Mucosa of descending colon (tissue), 3 donors: ENCODE results near the gene AFDN. TPM values are rescaled to one million over a fixed set of nuclear protein-coding genes. Genes with fewer than 3 reads are reported as not detected.

Experiments
- ATAC-seq: fragments of 200-7000 bp; cut with Tn5 transposase; one replicate; pipeline ENCODE4 v1.9.1; 2020; ENCODE audit warnings: mild to moderate bottlenecking, moderate library complexity
- DNase-seq, 3 donors: peaks; one replicate each; pipeline ENCODE4 v3.0.0-alpha.2; 2020
- H3K36me3 ChIP-seq: fragments of 200-600 bp; one replicate; pipeline ENCODE4 v1.8.0; 2021; ENCODE audit warnings: low read depth, mild to moderate bottlenecking
- H3K4me1 ChIP-seq: fragments of 200-600 bp; one replicate; pipeline ENCODE4 v1.8.0; 2021; ENCODE audit warnings: low read depth, mild to moderate bottlenecking
- H3K4me3 ChIP-seq: fragments of 200-600 bp; one replicate; pipeline ENCODE4 v1.8.0; 2021; ENCODE audit warnings: mild to moderate bottlenecking
- H3K9me3 ChIP-seq: fragments of 200-600 bp; one replicate; pipeline ENCODE4 v1.8.0; 2021; ENCODE audit warnings: mild to moderate bottlenecking
- intact Hi-C, 2 donors: fragments of 100-400 bp; cut with DNase I in 1 of 2; cut with micrococcal nuclease in 1 of 2; formaldehyde crosslinking; loops; one replicate each; pipeline versions ENCODE4 v1.11.0 to v1.11.1; 2022; cut with DNase I, micrococcal nuclease
- total RNA-seq, 3 donors: library from RNA; stranded (reverse); fragmentation: NEBNext Ultra II Directional in 2 of 3; extraction: Animal tissue kit (Norgen Biotek cat#: 25700) in 2 of 3; gene quantifications; one replicate each; pipeline versions ENCODE4 v1.2.1 to v1.2.4, GENCODE V29; 2021 to 2023
- TF ChIP-seq, protein P1 (sequence below): fragments of 200-600 bp; IDR thresholded peaks from one replicate; pipeline ENCODE4 v1.8.0; 2022; ENCODE audit warnings: antibody characterized with exemption, mild to moderate bottlenecking
- donor health status: DM: no; HTN: no; CAD: no; lungs with moderate emphysema.
- donor health status: DM: no; HTN: no; CAD: no.
- donor health status: DM: no; HTN: yes; CAD: no.

Gene AFDN
- total RNA-seq, 3 donors from 2014 or later: 168 to 231 (median 208) TPM

DNA sequence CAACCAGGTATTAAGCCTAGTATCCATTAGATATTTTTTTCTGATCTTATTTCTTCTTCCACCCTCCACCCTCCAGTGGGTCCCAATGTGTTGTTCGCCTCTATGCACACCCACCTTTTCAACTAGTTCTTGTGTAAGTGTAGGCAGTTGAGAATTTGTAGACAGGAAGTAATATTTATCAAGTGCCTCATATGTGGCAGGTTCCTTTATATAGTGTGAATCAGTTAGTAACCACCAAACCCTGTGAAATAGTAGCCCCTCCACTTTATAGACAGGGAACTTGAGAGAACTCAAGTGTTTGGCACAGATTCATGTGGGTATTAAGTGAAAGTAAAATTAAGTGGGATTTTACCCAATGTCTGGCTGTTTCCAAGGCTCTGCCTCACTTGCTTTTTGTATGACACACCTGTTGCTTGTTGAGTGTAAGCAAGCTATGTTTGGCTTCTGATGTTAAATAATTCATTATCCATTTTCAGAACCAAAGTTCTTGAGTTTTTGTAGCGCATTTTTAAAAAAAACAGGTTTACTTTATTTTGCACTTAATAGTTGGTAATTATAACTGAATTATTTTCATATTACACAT lies 24.8 kb downstream of the AFDN start:
- Histone ChIP-seq H3K4me1 (peaks cover 5% of the 10 kb centered on the region), H3K36me3 (no peaks in the 10 kb centered on the region), H3K9me3 (no peaks in the 10 kb centered on the region), H3K4me3 (no peak overlapping the region)
- DNase-seq: no peak
- no peak for ATAC-seq
- TF ChIP-seq, protein P1, sequence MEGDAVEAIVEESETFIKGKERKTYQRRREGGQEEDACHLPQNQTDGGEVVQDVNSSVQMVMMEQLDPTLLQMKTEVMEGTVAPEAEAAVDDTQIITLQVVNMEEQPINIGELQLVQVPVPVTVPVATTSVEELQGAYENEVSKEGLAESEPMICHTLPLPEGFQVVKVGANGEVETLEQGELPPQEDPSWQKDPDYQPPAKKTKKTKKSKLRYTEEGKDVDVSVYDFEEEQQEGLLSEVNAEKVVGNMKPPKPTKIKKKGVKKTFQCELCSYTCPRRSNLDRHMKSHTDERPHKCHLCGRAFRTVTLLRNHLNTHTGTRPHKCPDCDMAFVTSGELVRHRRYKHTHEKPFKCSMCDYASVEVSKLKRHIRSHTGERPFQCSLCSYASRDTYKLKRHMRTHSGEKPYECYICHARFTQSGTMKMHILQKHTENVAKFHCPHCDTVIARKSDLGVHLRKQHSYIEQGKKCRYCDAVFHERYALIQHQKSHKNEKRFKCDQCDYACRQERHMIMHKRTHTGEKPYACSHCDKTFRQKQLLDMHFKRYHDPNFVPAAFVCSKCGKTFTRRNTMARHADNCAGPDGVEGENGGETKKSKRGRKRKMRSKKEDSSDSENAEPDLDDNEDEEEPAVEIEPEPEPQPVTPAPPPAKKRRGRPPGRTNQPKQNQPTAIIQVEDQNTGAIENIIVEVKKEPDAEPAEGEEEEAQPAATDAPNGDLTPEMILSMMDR: no peak
- intact Hi-C loops: no loop called here

DNA sequence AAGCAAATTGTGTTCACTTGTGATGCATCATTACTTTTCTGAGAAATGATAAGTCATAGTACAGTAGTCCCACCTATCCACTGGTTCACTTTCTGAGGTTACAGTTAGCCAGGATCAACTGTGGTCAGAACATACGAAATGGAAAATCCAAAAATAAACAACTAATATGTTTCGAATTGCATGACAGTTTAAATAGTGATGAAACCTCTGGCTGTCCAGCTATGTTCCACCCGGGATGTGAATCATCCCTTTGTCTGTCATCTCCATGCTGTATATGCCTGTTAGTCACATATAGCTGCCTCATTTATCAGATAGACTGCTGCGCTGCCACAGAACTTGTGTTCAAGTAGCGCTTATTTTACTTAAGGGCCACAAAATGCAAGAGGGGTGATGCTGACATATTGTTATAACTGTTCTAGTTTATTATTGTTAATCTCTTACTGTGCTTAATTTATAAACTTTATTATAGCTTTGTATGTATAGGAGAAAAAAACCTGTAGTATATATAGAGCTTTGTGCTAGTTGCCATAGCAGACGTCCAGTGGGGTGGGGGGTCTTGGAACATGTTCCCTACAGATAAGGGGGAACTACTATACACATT lies 29.2 kb downstream of the AFDN start:
- H3K36me3 ChIP-seq: no peaks in the 10 kb centered on the region
- peaks cover 7% of the 10 kb centered on the region for H3K4me1 ChIP-seq
- H3K9me3 ChIP-seq: no peaks in the 10 kb centered on the region
- TF ChIP-seq, protein P1: no peak
- H3K4me3 ChIP-seq: no peak overlapping the region
- ATAC-seq: peak; percentile 68
- DNase-seq: no peak
- intact Hi-C loops: no loop called here

DNA sequence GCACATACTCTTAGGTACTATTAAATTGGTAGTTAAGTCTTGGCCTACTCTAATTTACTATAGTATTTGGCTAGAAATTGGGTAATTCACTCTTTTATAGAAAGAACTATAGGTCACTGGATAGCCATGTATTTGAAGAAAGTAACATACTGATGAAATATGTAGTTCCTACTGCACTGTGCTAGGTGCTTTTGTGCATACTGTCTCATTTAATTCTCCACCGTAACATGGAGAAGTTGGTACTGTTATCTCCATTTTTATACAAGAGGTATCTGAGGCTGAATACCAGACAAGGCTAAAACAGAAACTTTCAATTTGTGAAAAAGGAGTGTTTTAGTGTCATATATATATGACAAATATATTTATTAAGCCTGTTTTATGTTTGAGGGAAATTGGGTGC lies 29.8 kb downstream of the AFDN start:
- H3K36me3 ChIP-seq: no peaks in the 10 kb centered on the region
- no peak for ATAC-seq
- TF ChIP-seq, protein P1: no peak
- intact Hi-C loops: no loop called here
- H3K4me3 ChIP-seq: no peak overlapping the region
- peaks cover 7% of the 10 kb centered on the region for H3K4me1 ChIP-seq
- H3K9me3 ChIP-seq: no peaks in the 10 kb centered on the region
- DNase-seq: no peak

DNA sequence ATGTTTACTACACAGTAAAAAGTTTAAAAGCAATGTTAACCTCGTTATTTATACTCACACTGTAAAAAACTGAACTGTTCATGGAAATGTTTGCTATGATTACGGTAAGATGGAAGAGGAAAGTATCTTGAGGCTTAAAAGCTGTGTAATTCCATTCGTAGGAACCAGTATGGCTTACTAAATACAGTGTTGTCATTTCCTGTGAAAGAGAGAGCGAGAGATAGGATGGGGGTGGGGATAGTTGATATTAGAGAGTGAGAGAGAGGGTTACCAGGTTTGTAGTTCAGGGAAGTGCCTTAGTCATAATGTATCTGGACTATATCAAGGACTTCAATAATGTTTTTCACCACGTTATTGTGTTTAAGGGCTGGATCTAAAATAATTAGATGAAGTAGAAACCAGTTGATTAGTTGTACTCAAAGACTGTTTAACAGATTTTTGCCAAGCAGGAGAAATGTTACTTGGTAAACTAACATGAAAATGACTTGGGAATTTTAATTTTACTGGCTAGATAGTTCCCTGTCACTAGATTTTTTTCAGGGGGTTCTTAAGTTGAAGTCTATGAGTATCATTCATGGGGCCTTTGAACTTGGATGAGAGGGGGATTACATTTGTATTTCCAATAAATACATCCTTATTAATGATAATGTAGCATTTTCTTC lies 30.4 kb downstream of the AFDN start:
- no peaks in the 10 kb centered on the region for H3K36me3 ChIP-seq
- DNase-seq: no peak
- H3K9me3 ChIP-seq: no peaks in the 10 kb centered on the region
- TF ChIP-seq, protein P1: no peak
- ATAC-seq: no peak
- intact Hi-C loops: no loop called here
- no peak overlapping the region for H3K4me3 ChIP-seq
- peaks cover 7% of the 10 kb centered on the region for H3K4me1 ChIP-seq

DNA sequence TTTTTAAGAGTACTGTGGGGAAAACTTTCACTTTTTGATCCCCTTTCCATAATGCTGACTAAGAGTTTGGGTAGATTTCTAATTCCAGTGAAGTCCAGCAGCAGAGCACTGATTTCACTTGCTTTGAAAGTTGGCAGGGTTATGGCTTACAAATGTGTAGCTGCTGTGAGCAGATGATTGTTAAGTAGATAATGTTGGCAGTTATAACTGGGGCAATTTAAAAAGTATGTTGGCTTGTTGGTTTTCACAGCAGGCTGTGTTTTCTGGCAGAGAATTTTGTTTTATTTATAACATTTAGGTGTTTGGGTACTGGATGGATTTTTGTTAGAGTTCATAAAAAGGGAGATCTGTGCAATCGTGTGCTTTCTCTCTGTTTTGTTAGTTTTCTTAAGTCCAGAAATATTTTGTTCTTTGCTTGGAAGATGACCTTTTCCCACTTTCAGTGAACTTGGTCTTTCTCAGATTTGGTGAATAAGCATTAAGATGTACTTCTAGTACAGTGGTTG lies 31.4 kb downstream of the AFDN start:
- TF ChIP-seq, protein P1: no peak
- H3K36me3 ChIP-seq: no peaks in the 10 kb centered on the region
- intact Hi-C loops: no loop called here
- no peak overlapping the region for H3K4me3 ChIP-seq
- ATAC-seq (peak; percentile 53), DNase-seq (no peak)
- H3K4me1 ChIP-seq: peaks cover 7% of the 10 kb centered on the region
- no peaks in the 10 kb centered on the region for H3K9me3 ChIP-seq
